ENCODE data around the gene CAPN5.

DNA sequence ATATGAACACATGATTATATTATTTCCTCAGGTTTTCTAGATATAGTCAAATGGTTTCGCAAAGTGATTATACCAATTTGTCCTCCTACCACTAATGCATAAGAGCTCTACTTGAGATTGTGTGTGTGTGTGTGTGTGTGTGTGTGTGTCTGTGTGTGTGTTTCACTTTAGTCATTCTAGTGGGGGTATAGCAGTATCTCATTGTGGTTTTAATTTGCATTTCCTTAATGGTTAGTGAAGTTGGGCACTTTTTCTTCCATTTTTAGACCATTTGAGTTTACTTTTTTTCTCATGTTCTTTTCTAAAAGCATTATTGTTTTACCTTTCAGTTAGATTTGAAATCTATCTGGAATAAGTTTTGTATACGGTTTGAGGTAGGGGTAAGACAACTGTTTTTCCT lies 12.9 kb downstream of the CAPN5 start:
- TF ChIP-seq POLR2A (IDR thresholded peaks at IDR 0.05): no peak
- TF ChIP-seq, protein P1, sequence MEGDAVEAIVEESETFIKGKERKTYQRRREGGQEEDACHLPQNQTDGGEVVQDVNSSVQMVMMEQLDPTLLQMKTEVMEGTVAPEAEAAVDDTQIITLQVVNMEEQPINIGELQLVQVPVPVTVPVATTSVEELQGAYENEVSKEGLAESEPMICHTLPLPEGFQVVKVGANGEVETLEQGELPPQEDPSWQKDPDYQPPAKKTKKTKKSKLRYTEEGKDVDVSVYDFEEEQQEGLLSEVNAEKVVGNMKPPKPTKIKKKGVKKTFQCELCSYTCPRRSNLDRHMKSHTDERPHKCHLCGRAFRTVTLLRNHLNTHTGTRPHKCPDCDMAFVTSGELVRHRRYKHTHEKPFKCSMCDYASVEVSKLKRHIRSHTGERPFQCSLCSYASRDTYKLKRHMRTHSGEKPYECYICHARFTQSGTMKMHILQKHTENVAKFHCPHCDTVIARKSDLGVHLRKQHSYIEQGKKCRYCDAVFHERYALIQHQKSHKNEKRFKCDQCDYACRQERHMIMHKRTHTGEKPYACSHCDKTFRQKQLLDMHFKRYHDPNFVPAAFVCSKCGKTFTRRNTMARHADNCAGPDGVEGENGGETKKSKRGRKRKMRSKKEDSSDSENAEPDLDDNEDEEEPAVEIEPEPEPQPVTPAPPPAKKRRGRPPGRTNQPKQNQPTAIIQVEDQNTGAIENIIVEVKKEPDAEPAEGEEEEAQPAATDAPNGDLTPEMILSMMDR (IDR thresholded peaks at IDR 0.05): no peak
